ENCODE data around the gene DSN1. TPM values are rescaled to one million over a fixed set of nuclear protein-coding genes. Genes with fewer than 3 reads are reported as not detected.

DSN1 gene
- total and polyA plus RNA-seq, 9 of the 15 experiments (the other 6 are each of a cell fraction or from before 2014, with no cell fraction given), result 23.3 to 45.3 (median 31.1) TPM

DNA sequence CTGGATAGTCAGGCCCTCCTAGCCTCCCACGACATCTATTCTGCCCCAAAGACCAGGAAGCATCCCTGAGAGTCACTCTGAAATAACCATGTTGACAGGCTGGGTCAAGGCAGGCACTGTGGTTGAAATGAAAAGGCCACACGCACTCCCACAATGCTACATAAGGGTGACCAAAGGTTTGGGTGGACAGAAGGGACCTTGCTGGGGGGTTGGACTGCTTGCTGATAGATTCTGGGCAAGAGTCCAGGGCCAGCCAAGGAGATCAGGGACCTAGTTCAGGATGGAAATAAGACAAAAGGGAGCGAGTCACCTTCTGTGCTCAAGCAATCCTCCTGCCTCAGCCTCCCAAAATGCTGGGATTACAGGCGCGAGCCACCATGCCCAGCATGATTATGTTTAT is 32.5 kb upstream of the DSN1 start (continued):
- TF ChIP-seq ZNF239 (CRISPR knock-in tag; IDR thresholded peaks at IDR 0.05), result no peak
- no peak for TF ChIP-seq RUNX1 (IDR thresholded peaks at IDR 0.05; ENCODE audit: low read depth)
- TF ChIP-seq KDM5B (IDR thresholded peaks at IDR 0.05; ENCODE audit: insufficient replicate concordance, low read depth, low read length), result no peak
- no peak for TF ChIP-seq HIVEP1 (CRISPR knock-in tag; IDR thresholded peaks at IDR 0.05)
- TF ChIP-seq EWSR1 (IDR thresholded peaks at IDR 0.05; ENCODE audit: borderline replicate concordance, low read depth, partially characterized antibody), result no peak
- no peak for TF ChIP-seq PHTF2 (CRISPR knock-in tag; IDR thresholded peaks at IDR 0.05)

DNA sequence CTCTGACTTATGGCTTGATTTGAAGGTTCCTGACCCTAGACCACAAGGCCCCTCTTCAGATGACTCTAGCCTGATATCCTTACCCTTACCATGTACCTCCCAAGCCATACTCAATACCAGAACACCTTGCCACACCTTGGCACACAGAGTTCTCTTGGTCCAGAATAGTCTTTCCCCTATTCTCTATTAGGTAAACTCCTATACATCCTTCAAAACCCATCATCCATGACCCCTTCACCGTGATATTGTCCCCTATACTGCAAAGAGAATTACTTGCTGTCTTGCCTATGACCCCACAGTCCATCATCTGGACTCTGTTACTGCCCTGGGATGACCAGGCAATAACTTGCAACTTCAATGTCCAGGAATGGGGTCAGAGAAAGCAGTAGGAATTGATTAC is 31.8 kb upstream of the DSN1 start:
- Histone ChIP-seq H3K27me3 (ENCODE audit: control insufficient read depth in 2 of 2, insufficient read depth in 2 of 2, low read length in 2 of 2) (no peaks in the 10 kb centered on the region), H3K4me1 (replicated peaks in 1 of 2; ENCODE audit: control insufficient read depth in 2 of 2, insufficient read depth in 2 of 2, low read length in 2 of 2) (peaks cover 0 to 8% of the 10 kb centered on the region in 2 experiments; a peak in 1 of 5 replicates), H4K20me1 (replicated peaks; ENCODE audit: control insufficient read depth, insufficient read depth, low read length) (peaks cover 6% of the 10 kb centered on the region; the same call in 1 of the 2 replicates), H3K79me2 (ENCODE audit: control insufficient read depth, insufficient read depth, low read length) (no peaks in the 10 kb centered on the region), H2AFZ (ENCODE audit: low read depth, low read length) (no peak overlapping the region), H3K36me3 (ENCODE audit: control insufficient read depth, insufficient read depth, low read length) (peaks cover 81% of the 10 kb centered on the region), H3K9me3 (replicated peaks; ENCODE audit: control insufficient read depth, insufficient read depth, low read depth, low read length) (no peaks in the 10 kb centered on the region), H3K9me1 (ENCODE audit: control insufficient read depth, insufficient read depth, low read length) (peaks cover 11% of the 10 kb centered on the region), H3K4me3 (no peak overlapping the region), H3K9ac (ENCODE audit: insufficient read depth in 1 of 2, low read depth in 2 of 2, low read length in 2 of 2) (no peak overlapping the region), H3K4me2 (ENCODE audit: insufficient read depth, low read length) (no peak overlapping the region), H3K27ac (ENCODE audit: extremely low read depth, low read depth, low read length) (no peak overlapping the region)
- in situ Hi-C loops (cut with MboI) (no loop called here), intact Hi-C loops (cut with micrococcal nuclease) (no loop called here)
- WGBS (ENCODE audit: insufficient coverage, low coverage, missing lambda C conversion rate), result 83% methylated on average over 1 of the region's 1 CpG
- TF ChIP-seq HNRNPK (IDR thresholded peaks at IDR 0.05; ENCODE audit: low read depth, low read length, poor library complexity, severe bottlenecking) (no peak), ZNF316 (IDR thresholded peaks at IDR 0.05) (no peak), ZNF707 (CRISPR knock-in tag; conservative IDR thresholded peaks at IDR 0.05) (no peak), FOXJ2 (tag; IDR thresholded peaks at IDR 0.05) (no peak), MTA1 (IDR thresholded peaks at IDR 0.05; ENCODE audit: borderline replicate concordance) (no peak), XRCC4 (IDR thresholded peaks at IDR 0.05; ENCODE audit: extremely low read depth, insufficient read depth, insufficient read length) (no peak), ZNF3 (CRISPR knock-in tag; IDR thresholded peaks at IDR 0.05) (no peak)
- CTCF ChIA-PET (ENCODE audit: low intra/inter-chr PET ratio), result no interaction called here
- ATAC-seq, result no peak
- BruUV-seq (replicated peaks), result no TSS peak
- DNase-seq (ENCODE audit: extremely low read depth in 1 of 4, low spot score in 3 of 4), result no peak
- POLR2A ChIA-PET, result interaction anchor here (0.7 to 2.0 kb wide), 2 partner anchors 9 to 30 kb away, joined by 3 to 4 read pairs; no protein-coding TSS in a partner anchor
- no peak for FAIRE-seq

All from K562 (cell line).